Transverse colon (tissue), 4 donors: Measurements from ENCODE around the gene GPR153. TPM values are rescaled to one million over a fixed set of nuclear protein-coding genes. Genes with fewer than 3 reads are reported as not detected.
"Not testable (repeated sequence)": the region's sequence is repeated elsewhere in the genome, so short reads cannot be mapped to it uniquely, and the experiment has no call there.

Source experiments
- DNase-seq: peaks from one replicate; pipeline ENCODE4 v3.0.0-alpha.2; 2019
- H3K27ac ChIP-seq, 4 donors: fragments of 200-600 bp; sonication (generic); 2 replicates each; pipeline ENCODE4 v1.5.1; 2016 to 2018; ENCODE audit warnings: inconsistent platforms in 4 of 4
- H3K27me3 ChIP-seq: fragments of 200-600 bp; sonication (generic); 2 replicates; pipeline ENCODE4 v1.5.1; 2017; ENCODE audit warnings: inconsistent platforms
- H3K36me3 ChIP-seq, 4 donors: fragments of 200-600 bp; sonication (generic); 2 replicates each; pipeline ENCODE4 v1.5.1; 2017 to 2019; ENCODE audit warnings: inconsistent platforms in 4 of 4
- H3K4me1 ChIP-seq, 4 donors: fragments of 200-600 bp; sonication (generic); 2 replicates each; pipeline ENCODE4 v1.5.1; 2017 to 2020; ENCODE audit warnings: inconsistent platforms in 4 of 4
- H3K4me3 ChIP-seq, 4 donors: fragments of 200-600 bp; sonication (generic); 1 replicate in 1 of 4; 2 replicates in 3 of 4; pipeline versions ENCODE4 v1.5.1 to v1.6.1; 2017 to 2019; ENCODE audit warnings: inconsistent platforms in 4 of 4
- H3K9me3 ChIP-seq, 2 donors: fragments of 200-600 bp; sonication (generic); 2 replicates each; pipeline ENCODE4 v1.5.1; 2017 to 2019; ENCODE audit warnings: inconsistent platforms in 2 of 2
- CTCF ChIP-seq, 5 experiments: fragments of 200-600 bp in 3 of 5; fragments of 450-650 bp in 2 of 5; sonication (generic) in 3 of 5; IDR thresholded peaks; 1 replicate in 2 of 5; 2 replicates in 3 of 5; pipeline ENCODE4 v1.5.1; 2016 to 2017; ENCODE audit warnings: antibody characterized with exemption in 5 of 5, inconsistent platforms in 3 of 5, mild to moderate bottlenecking in 2 of 5, moderate library complexity in 1 of 5
- EP300 ChIP-seq: sonication (generic); formaldehyde crosslinking; IDR thresholded peaks from one replicate; pipeline ENCODE4 v1.6.1; 2017; ENCODE audit warnings: antibody characterized with exemption, low read depth
- POLR2A ChIP-seq: fragments of 450-650 bp; IDR thresholded peaks from one replicate; pipeline ENCODE4 v1.6.1; 2016; ENCODE audit warnings: antibody characterized with exemption, mild to moderate bottlenecking, moderate library complexity
- POLR2AphosphoS5 ChIP-seq, 3 donors: sonication (generic); formaldehyde crosslinking; IDR thresholded peaks; one replicate each; pipeline ENCODE4 v1.6.1; 2016; ENCODE audit warnings: antibody characterized with exemption in 3 of 3
- WGBS, 2 donors: methylation state at CpG; one replicate each; pipeline ENCODE4 v1.1.5; 2018; ENCODE audit warnings: low coverage in 1 of 2; 5-methylcytosine and 5-hydroxymethylcytosine counted together
- in situ Hi-C, 4 donors: fragments of 200-750 bp; cut with MboI; loops; one replicate each; pipeline versions ENCODE4 v1.15.0 to v1.15.1; 2017; ENCODE audit warnings: low sequenced_read_pairs in 3 of 4, low pct_ligation_motif_present in 1 of 4, low pct_unique_long_range_greater_than_20kb in 1 of 4
- intact Hi-C: fragments of 100-400 bp; cut with DNase I; formaldehyde crosslinking; loops from one replicate; pipeline ENCODE4 v1.15.1; 2023; ENCODE audit warnings: low total_unique reads
- total RNA-seq, 4 donors: library from RNA; depleted of rRNA; stranded (reverse); fragments of >200 nt; gene quantifications; one replicate each; pipeline ENCODE4 v1.1.0, GENCODE V29; 2016

The GPR153 gene
- total RNA-seq = 10 to 100 TPM; 15.6 to 38.2 (median 27.8) TPM

GRCh38 chr1:6260961-6261614, at the start of gene GPR153:
GPR153 (minus strand) TSS chr1:6261098; CDS start chr1:6254905, 6,193 bp downstream.
- peaks cover 5 to 25% (median 22%) of the 10 kb centered on the region in 4 donors for H3K4me1 ChIP-seq
- DNase-seq = peak; percentile 48
- TF ChIP-seq POLR2AphosphoS5 (IDR thresholded peaks at IDR 0.05) (no peak), EP300 (no peak), CTCF (IDR thresholded peaks at IDR 0.05) (no peak), POLR2A (no peak)
- in situ Hi-C loops (no loop called here), intact Hi-C loops (no loop called here)
- peak within 1 kb of the TSS; percentile 58 to 82 (median 79) for H3K27ac ChIP-seq
- no peaks in the 10 kb centered on the region for H3K9me3 ChIP-seq
- peaks cover 20% of the 10 kb centered on the region for H3K27me3 ChIP-seq
- peak within 1 kb of the TSS; percentile 36 to 75 (median 62) for H3K4me3 ChIP-seq
- H3K36me3 ChIP-seq = no peaks in the 10 kb centered on the region
- 5% methylated on average over 12 of the region's 78 CpGs; no CpG with 5 or more reads in 1 of the 2 donors for WGBS, 2 donors

GRCh38 chr1:6310116-6310848, 49.4 kb upstream of the GPR153 start:
- no peaks in the 10 kb centered on the region for H3K4me1 ChIP-seq
- no peak overlapping the region for H3K27ac ChIP-seq
- 96% methylated on average over 8 of the region's 9 CpGs; no CpG with 5 or more reads in 1 of the 2 donors for WGBS, 2 donors
- no peak for DNase-seq
- no peak for TF ChIP-seq EP300
- no peak for TF ChIP-seq CTCF (IDR thresholded peaks at IDR 0.05)
- TF ChIP-seq POLR2A = no peak
- no peak for TF ChIP-seq POLR2AphosphoS5 (IDR thresholded peaks at IDR 0.05)
- H3K9me3 ChIP-seq = no peaks in the 10 kb centered on the region
- no peaks in the 10 kb centered on the region for H3K27me3 ChIP-seq
- in situ Hi-C loops = no loop called here
- intact Hi-C loops = loop anchor here (10.0 kb wide), 1 partner anchor 905 kb away; no protein-coding TSS in a partner anchor
- no peaks in the 10 kb centered on the region for H3K36me3 ChIP-seq
- H3K4me3 ChIP-seq = no peak overlapping the region

GRCh38 chr1:6309564-6309963, 48.7 kb upstream of the GPR153 start:
- no peaks in the 10 kb centered on the region for H3K36me3 ChIP-seq
- in situ Hi-C loops (no loop called here), intact Hi-C loops (no loop called here)
- H3K9me3 ChIP-seq = no peaks in the 10 kb centered on the region
- no peak for TF ChIP-seq POLR2AphosphoS5 (IDR thresholded peaks at IDR 0.05)
- TF ChIP-seq EP300 = no peak
- TF ChIP-seq CTCF (IDR thresholded peaks at IDR 0.05) = no peak
- TF ChIP-seq POLR2A = no peak
- no peak overlapping the region for H3K27ac ChIP-seq
- H3K27me3 ChIP-seq = no peaks in the 10 kb centered on the region
- H3K4me3 ChIP-seq = no peak overlapping the region
- no peak for DNase-seq
- 83 to 92% methylated on average over 7 of the region's 7 CpGs for WGBS, 2 donors
- no peaks in the 10 kb centered on the region for H3K4me1 ChIP-seq

GRCh38 chr1:6308449-6308848, 47.6 kb upstream of the GPR153 start:
- in situ Hi-C loops (no loop called here), intact Hi-C loops (no loop called here)
- Histone ChIP-seq H3K27me3 (no peaks in the 10 kb centered on the region), H3K36me3 (no peaks in the 10 kb centered on the region), H3K9me3 (no peaks in the 10 kb centered on the region), H3K27ac (no peak overlapping the region), H3K4me3 (no peak overlapping the region), H3K4me1 (no peaks in the 10 kb centered on the region)
- TF ChIP-seq POLR2AphosphoS5 (IDR thresholded peaks at IDR 0.05) (no peak), EP300 (no peak), POLR2A (no peak), CTCF (IDR thresholded peaks at IDR 0.05) (no peak)
- no peak for DNase-seq
- 76 to 95% methylated on average over 3 to 13 of the region's 13 CpGs for WGBS, 2 donors

GRCh38 chr1:6307682-6308081, 46.8 kb upstream of the GPR153 start:
- H3K27ac ChIP-seq, H3K27me3 ChIP-seq, H3K36me3 ChIP-seq, intact Hi-C loops, DNase-seq, in situ Hi-C loops, H3K4me3 ChIP-seq, H3K4me1 ChIP-seq, H3K9me3 ChIP-seq: not testable (repeated sequence)
- 76 to 86% methylated on average over 3 to 7 of the region's 7 CpGs for WGBS, 2 donors
